HG03025 (cell line): ENCODE data around the gene DDT.
"Not testable (repeated sequence)": the region's sequence is repeated elsewhere in the genome, so short reads cannot be mapped to it uniquely, and the experiment has no call there.

Source experiments
- ATAC-seq: cut with Tn5 transposase; IDR thresholded peaks from one replicate; pipeline ENCODE4 v1.9.1; 2021; ENCODE audit warnings: mild to moderate bottlenecking, moderate library complexity; ENCODE audit not compliant: unreplicated experiment, low FRiP score

The DDT gene

DNA sequence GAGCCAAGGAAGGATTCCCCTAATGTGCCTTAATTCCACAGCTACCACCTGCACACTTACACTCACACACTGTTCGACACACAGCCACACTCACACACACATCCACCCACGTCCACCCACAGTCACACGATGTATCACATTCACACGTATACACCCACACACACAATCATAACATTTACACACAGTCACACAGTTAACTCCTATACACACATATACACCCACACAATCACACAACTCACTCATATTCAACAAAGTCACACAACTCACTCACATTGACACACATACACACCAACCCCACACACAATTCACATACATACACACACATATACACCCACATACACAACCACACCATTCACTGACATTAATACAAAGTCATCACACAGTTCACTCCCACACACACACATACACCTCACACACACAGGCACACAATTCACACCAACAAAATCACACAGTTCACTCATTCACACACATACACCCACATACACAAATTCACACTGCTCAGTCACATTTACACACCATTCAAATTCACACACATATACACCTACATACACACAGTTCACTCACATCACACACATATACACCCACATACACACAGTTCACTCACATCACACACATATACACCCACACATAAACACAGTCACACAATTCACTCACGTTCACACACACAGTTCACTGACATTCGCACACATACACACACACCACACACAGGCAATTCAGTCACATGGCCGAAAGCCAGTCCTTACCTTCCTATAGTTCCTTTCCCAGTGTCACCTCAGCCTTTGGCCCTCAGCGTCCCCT is 19.8 kb downstream of the DDT start:
- not testable (repeated sequence) for ATAC-seq

DNA sequence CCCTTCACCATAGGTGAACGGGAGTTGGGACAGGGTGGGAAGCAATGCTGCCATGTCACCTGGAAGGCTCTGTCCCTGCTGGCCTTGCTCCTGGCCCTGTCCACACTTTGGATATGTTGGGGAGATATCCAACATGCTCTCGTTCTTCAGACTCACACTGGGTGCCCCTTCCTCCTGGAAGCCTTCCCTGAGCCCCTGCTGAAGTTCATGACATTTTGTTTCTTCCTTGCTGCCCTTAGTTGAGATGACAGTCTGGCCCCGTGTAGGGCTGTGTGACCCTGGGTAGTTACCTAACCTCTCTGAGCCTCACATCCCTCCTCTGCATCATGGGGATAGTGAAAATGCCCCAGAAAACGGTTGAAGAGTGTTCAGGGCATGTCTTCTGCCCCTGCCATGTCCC is 20.8 kb downstream of the DDT start:
- ATAC-seq, result not testable (repeated sequence)

GRCh38 chr22:23952794-23953405 is 21.3 kb downstream of the DDT start:
- ATAC-seq, result not testable (repeated sequence)

- not testable (repeated sequence) for ATAC-seq
Measured at GRCh38 chr22:23951383-23951782, 22.9 kb downstream of the DDT start.

GRCh38 chr22:23949764-23950163 is 24.5 kb downstream of the DDT start:
- ATAC-seq, result not testable (repeated sequence)

DNA sequence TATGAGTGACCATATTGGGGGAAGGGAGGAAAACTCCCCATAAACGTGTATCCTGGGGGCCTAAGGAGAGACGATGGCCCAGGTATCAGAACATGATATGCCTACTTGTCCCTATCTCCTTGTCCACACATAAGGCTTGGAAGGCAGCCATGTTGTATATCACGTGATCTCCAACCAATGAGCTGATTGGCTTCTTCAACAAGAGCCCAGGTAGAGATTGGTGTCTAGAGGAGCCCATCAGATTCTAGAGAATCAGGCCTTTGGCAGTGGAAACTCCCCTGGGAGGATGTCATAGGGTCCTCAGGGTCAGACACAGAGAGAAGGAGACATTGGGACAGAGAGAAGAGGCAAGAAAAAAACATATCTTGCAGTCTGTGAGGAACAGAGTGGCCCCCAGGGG is 26.9 kb downstream of the DDT start:
- not testable (repeated sequence) for ATAC-seq

DNA sequence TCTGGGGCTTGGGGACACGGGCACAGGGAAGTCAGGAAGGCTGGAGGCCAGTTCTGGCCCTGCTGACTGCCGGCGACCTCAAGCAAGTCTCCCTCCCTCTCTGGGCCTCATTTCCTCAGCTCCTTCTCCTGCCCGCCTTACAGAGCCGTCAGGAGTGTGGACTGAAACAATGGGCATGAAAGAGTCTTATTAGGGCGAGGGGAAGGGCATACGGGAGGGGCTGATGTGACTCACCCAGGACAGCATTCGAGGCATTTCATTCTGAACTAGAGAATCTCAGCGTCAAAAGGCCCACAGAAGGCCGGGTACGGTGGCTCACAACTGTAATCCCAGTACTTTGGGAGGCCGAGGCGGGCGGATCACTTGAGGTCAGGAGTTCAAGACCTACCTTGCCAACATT is 34.1 kb downstream of the DDT start:
- ATAC-seq, result not testable (repeated sequence)

DNA sequence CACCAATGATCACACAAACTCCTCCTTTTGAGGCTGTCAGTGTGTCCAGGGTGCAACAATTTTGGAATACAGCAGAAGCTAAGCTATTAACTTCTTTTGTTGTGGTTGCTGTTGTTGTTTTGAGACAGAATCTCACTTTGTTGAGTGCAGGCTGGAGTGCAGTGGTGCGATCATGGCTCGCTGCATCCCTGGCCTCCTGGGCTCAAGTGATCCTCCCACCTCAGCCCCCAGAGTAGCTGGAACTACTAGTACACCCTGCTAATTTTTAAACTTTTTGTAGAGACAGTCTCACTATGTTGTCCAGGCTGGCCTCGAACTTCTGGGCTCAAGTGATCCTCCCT is 35.3 kb downstream of the DDT start:
- ATAC-seq, result no peak

DNA sequence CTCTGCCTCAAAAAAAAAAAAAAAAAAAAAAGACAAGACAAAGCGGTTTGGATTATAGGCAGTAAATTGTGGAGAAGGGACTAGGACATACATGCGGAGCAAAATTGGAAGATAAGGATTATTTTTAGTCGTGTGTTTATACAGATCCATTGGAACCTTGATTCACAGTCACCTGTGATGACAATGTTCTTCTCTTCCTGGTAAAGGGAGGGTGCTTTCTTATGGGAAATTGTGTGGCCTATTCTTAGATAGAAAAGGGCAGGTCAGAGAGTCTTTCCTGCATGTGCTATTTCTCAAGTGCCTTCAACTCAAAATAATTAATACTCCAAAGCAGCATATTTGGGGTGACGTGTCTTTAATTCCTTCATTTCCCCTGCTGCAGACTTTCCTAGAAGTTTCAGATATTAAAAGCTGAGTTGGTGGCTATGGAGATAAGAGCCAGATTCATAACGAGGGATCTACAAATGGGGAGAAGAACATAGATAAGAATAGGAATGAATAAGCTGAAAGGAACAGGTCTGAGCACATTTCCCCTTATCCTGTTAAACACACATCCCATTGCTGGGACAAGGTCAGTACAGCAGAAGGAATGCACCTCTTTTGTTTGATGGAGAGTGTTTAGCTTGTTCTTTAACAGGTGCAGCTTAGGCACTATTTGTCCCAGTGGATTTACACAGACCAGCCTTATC is 35.8 kb downstream of the DDT start:
- no peak for ATAC-seq

DNA sequence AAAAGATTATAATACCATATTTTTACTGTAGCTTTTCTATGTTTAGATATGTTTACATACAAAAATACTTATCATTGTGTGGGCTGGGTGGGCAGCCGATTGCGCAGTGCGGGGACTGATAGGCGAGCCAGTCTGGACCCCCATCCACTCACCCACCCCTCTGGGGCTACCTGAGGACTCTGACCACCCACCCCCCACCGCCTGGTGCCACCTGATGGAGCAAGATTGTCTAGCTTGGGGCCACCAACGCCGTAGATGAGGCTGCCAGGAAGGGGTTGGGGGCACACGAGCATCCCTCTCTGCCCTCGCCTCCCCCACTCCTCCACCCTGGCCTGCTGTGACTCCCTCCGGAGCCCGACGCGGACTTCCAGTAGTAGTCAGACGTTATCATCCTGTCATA is 47.7 kb downstream of the DDT start:
- no peak for ATAC-seq

DNA sequence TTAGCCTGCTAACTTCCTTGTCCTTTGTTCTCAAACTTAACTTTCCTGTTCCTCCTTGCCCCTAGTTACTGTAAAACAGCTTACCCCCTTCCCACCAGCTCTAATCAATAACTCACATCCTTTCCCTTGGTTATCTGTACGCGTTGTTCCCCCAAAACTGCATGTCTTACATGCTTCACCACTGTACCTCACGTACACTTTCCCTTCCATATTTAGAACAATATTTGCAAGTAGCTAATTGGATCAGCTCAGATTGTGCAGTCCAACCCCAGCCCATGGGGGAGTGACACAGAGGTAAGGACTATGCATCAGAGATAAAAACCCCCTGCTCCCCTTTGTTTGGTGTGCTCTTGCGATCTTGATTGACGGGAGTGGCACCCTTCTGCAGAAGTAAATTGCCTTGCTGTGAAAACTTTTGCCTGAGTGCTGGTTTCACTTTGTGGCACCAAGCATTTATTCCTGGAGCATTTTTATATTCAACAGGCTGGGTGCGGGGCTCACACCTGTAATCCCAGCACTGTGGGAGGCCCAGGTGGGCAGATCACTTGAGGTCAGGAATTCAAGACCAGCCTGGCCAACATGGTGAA is 49.1 kb downstream of the DDT start:
- ATAC-seq, result no peak

GRCh38 chr22:23922921-23923320 is 51.3 kb downstream of the DDT start:
- no peak for ATAC-seq

GRCh38 chr22:23921586-23922201 is 52.5 kb downstream of the DDT start:
- ATAC-seq, result not testable (repeated sequence)
